Fibroblast of lung (primary cell): ENCODE data around the gene SGK2.

Experiments
- CTCF ChIP-seq, 2 donors: IDR thresholded peaks in 1 of 2; conservative IDR thresholded peaks in 1 of 2; 1 replicate in 1 of 2; 2 replicates in 1 of 2; pipeline ENCODE4 v1.5.1; 2011 to 2012; ENCODE audit warnings: low read length in 2 of 2, control low read depth in 1 of 2, inconsistent platforms in 1 of 2, low read depth in 1 of 2, mild to moderate bottlenecking in 1 of 2
- EZH2 ChIP-seq: IDR thresholded peaks from 2 replicates; pipeline ENCODE4 v1.5.1; 2012; ENCODE audit warnings: low read length, control low read depth, mild to moderate bottlenecking; ENCODE audit errors: missing control alignments

GRCh38 chr20:43605715-43606114 is 46.9 kb downstream of the SGK2 start:
- no peak for TF ChIP-seq CTCF (conservative IDR thresholded peaks at IDR 0.05 in 1 of 2, IDR thresholded peaks at IDR 0.05 in 1 of 2; ENCODE audit: low read depth in 1 of 2, low read length in 2 of 2)
- no peak for TF ChIP-seq EZH2
